H9 (cell line): ENCODE results near the gene TMEM244. TPM values are rescaled to one million over a fixed set of nuclear protein-coding genes. Genes with fewer than 3 reads are reported as not detected.

ENCODE experiments used
- DNase-seq: peaks from one replicate; pipeline ENCODE4 v3.0.0-alpha.2; 2017
- H2AFZ ChIP-seq: one replicate; pipeline ENCODE4 v1.6.1; 2013; ENCODE audit warnings: mild to moderate bottlenecking, low read length, control low read depth, moderate library complexity
- H2AK5ac ChIP-seq: 2 replicates; pipeline ENCODE4 v1.6.1; 2013; ENCODE audit warnings: low read length, control low read depth, mixed read lengths; ENCODE audit not compliant: insufficient read length
- H2BK120ac ChIP-seq: one replicate; pipeline ENCODE4 v1.6.1; 2013; ENCODE audit warnings: low read depth, mild to moderate bottlenecking, low read length, control low read depth, inconsistent platforms; ENCODE audit not compliant: poor library complexity, severe bottlenecking
- H2BK12ac ChIP-seq: 2 replicates; pipeline ENCODE4 v1.6.1; 2013; ENCODE audit warnings: low read length, control low read depth, mixed read lengths, low read depth; ENCODE audit not compliant: insufficient read length
- H2BK15ac ChIP-seq: 2 replicates; pipeline ENCODE4 v1.6.1; 2013; ENCODE audit warnings: low read depth, low read length, control low read depth
- H2BK20ac ChIP-seq: one replicate; pipeline ENCODE4 v1.6.1; 2013; ENCODE audit warnings: low read depth, mild to moderate bottlenecking, low read length, control low read depth, inconsistent platforms; ENCODE audit not compliant: poor library complexity, severe bottlenecking
- H2BK5ac ChIP-seq: 2 replicates; pipeline ENCODE4 v1.6.1; 2013; ENCODE audit warnings: low read length, control low read depth, mixed read lengths; ENCODE audit not compliant: insufficient read length
- H3K14ac ChIP-seq: 2 replicates; pipeline ENCODE4 v1.6.1; 2013; ENCODE audit warnings: low read length, control low read depth; ENCODE audit not compliant: insufficient read depth
- H3K18ac ChIP-seq: 2 replicates; pipeline ENCODE4 v1.6.1; 2013; ENCODE audit warnings: low read depth, mild to moderate bottlenecking, mixed read lengths, low read length, control low read depth; ENCODE audit not compliant: insufficient read length
- H3K23ac ChIP-seq: 2 replicates; pipeline ENCODE4 v1.6.1; 2013; ENCODE audit warnings: low read length, control low read depth, mixed read lengths, low read depth; ENCODE audit not compliant: insufficient read length
- H3K23me2 ChIP-seq: 2 replicates; pipeline ENCODE4 v1.6.1; 2013; ENCODE audit warnings: low read depth, mild to moderate bottlenecking, mixed read lengths, low read length, control low read depth; ENCODE audit not compliant: insufficient read length, poor library complexity, severe bottlenecking
- H3K27ac ChIP-seq: 2 replicates; pipeline ENCODE4 v1.5.1; 2013; ENCODE audit warnings: low read length, control low read depth, mixed read lengths, low read depth; ENCODE audit not compliant: insufficient read length
- H3K27me3 ChIP-seq: 2 replicates; pipeline ENCODE4 v1.6.1; 2013; ENCODE audit warnings: low read length, control low read depth, inconsistent platforms; ENCODE audit not compliant: insufficient read depth
- H3K4ac ChIP-seq: 2 replicates; pipeline ENCODE4 v1.6.1; 2013; ENCODE audit warnings: low read depth, mild to moderate bottlenecking, control low read depth, inconsistent platforms, low read length, moderate library complexity
- H3K4me1 ChIP-seq: 2 replicates; pipeline ENCODE4 v1.6.1; 2013; ENCODE audit warnings: low read length, control low read depth, inconsistent platforms; ENCODE audit not compliant: insufficient read depth
- H3K4me2 ChIP-seq: 2 replicates; pipeline ENCODE4 v1.6.1; 2013; ENCODE audit warnings: low read length, control low read depth, mixed read lengths; ENCODE audit not compliant: insufficient read length, insufficient read depth
- H3K56ac ChIP-seq: 2 replicates; pipeline ENCODE4 v1.6.1; 2013; ENCODE audit warnings: low read depth, mild to moderate bottlenecking, mixed read lengths, low read length, control low read depth; ENCODE audit not compliant: insufficient read length
- H3K79me1 ChIP-seq: 2 replicates; pipeline ENCODE4 v1.6.1; 2013; ENCODE audit warnings: low read depth, mild to moderate bottlenecking, moderate library complexity, low read length, control low read depth, inconsistent platforms; ENCODE audit not compliant: insufficient read depth, poor library complexity, severe bottlenecking
- H3K79me2 ChIP-seq: 2 replicates; pipeline ENCODE4 v1.6.1; 2013; ENCODE audit warnings: low read length, control low read depth, inconsistent platforms; ENCODE audit not compliant: insufficient read depth
- H3K9ac ChIP-seq: 2 replicates; pipeline ENCODE4 v1.6.1; 2013; ENCODE audit warnings: low read length, control low read depth, mixed read lengths; ENCODE audit not compliant: insufficient read length; ENCODE audit errors: extremely low read depth
- H3K9me3 ChIP-seq: one replicate; pipeline ENCODE4 v1.6.1; 2013; ENCODE audit warnings: low read depth, low read length, inconsistent platforms; ENCODE audit not compliant: control insufficient read depth
- H3T11ph ChIP-seq: one replicate; pipeline ENCODE4 v1.6.1; 2013; ENCODE audit warnings: mild to moderate bottlenecking, low read length, control low read depth, inconsistent platforms
- H4K20me1 ChIP-seq: one replicate; pipeline ENCODE4 v1.6.1; 2013; ENCODE audit not compliant: control insufficient read depth, insufficient read length, insufficient read depth
- H4K5ac ChIP-seq: 2 replicates; pipeline ENCODE4 v1.6.1; 2013; ENCODE audit warnings: low read depth, mild to moderate bottlenecking, mixed read lengths, low read length, control low read depth; ENCODE audit not compliant: insufficient read length
- H4K8ac ChIP-seq: replicated peaks from 2 replicates; pipeline ENCODE4 v1.6.1; 2013; ENCODE audit warnings: low read length, control low read depth, mixed read lengths, low read depth; ENCODE audit not compliant: insufficient read length
- H4K91ac ChIP-seq: 2 replicates; pipeline ENCODE4 v1.6.1; 2013; ENCODE audit warnings: low read depth, mild to moderate bottlenecking, moderate library complexity, mixed read lengths, low read length, control low read depth; ENCODE audit not compliant: insufficient read length
- H3K27ac Mint-ChIP-seq, 3 experiments: 2 replicates in 2 of 3; 3 replicates in 1 of 3; pipeline ENCODE4 v1.8.0; 2020 to 2021; ENCODE audit warnings: mixed read lengths in 3 of 3, mild to moderate bottlenecking in 1 of 3, moderate library complexity in 1 of 3
- H3K27me3 Mint-ChIP-seq: 2 replicates; pipeline ENCODE4 v1.8.0; 2021; ENCODE audit warnings: low read depth, mild to moderate bottlenecking, moderate library complexity, mixed read lengths
- H3K36me3 Mint-ChIP-seq, 3 experiments: 2 replicates in 2 of 3; 3 replicates in 1 of 3; pipeline ENCODE4 v1.8.0; 2020 to 2021; ENCODE audit warnings: low read depth in 3 of 3, mixed read lengths in 3 of 3; ENCODE audit not compliant: insufficient read depth in 1 of 3
- H3K4me1 Mint-ChIP-seq, 2 experiments: 2 replicates each; pipeline ENCODE4 v1.8.0; 2020; ENCODE audit warnings: mixed read lengths in 2 of 2
- H3K4me3 Mint-ChIP-seq, 2 experiments: 2 replicates in 1 of 2; 3 replicates in 1 of 2; pipeline ENCODE4 v1.8.0; 2020 to 2021; ENCODE audit warnings: mild to moderate bottlenecking in 2 of 2, mixed read lengths in 2 of 2, moderate library complexity in 1 of 2
- H3K9me3 Mint-ChIP-seq, 2 experiments: 2 replicates in 1 of 2; 3 replicates in 1 of 2; pipeline ENCODE4 v1.8.0; 2020; ENCODE audit warnings: mild to moderate bottlenecking in 2 of 2, mixed read lengths in 2 of 2, moderate library complexity in 1 of 2
- total RNA-seq: library from RNA; stranded (reverse); gene quantifications from 2 replicates; pipeline ENCODE4 v1.2.1, GENCODE V29; 2021
- TF ChIP-seq, protein P1 (sequence below): fragments of 200-600 bp; sonication (generic); conservative IDR thresholded peaks from 3 replicates; pipeline ENCODE4 v1.8.0; 2021; ENCODE audit warnings: antibody characterized with exemption, mild to moderate bottlenecking

TMEM244 gene
- total RNA-seq, 1 experiment from 2014 or later, result not detected

DNA sequence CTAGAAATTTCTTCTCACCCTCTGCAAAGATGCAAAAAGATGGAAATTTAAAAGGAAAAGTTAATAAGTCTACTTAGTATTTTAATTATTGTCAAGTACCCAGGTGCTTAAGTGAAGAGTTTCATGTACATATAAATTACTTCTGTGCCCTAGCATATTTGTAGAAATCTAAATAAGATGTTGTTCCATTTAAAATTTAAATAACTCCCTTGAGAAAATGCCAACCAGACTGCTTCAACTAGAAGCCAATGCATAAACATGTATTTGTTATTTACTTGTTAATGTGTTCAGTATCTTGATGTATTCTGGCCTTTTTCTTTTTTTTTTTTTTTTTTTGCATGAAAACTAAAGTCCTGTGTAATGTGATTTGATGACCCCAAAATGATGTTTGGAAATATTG is 6.3 kb upstream of the TMEM244 start:
- H3K4ac ChIP-seq, result no peak overlapping the region
- Mint-ChIP-seq H3K4me3 (no peak overlapping the region), H3K27me3 (no peaks in the 10 kb centered on the region)

More for the DNA sequence above, 6.3 kb upstream of the TMEM244 start:
- H2BK5ac ChIP-seq, result no peak overlapping the region
- H3K27me3 ChIP-seq, result no peaks in the 10 kb centered on the region
- no peaks in the 10 kb centered on the region for H3K9me3 ChIP-seq
- Mint-ChIP-seq H3K36me3 (no peaks in the 10 kb centered on the region), H3K27ac (no peak overlapping the region), H3K9me3 (no peaks in the 10 kb centered on the region), H3K4me1 (peaks cover 6 to 9% of the 10 kb centered on the region in 2 experiments; a peak in 2 of 4 replicates)
- H4K8ac ChIP-seq, result no peak overlapping the region
- no peak overlapping the region for H3K27ac ChIP-seq
- TF ChIP-seq, protein P1, sequence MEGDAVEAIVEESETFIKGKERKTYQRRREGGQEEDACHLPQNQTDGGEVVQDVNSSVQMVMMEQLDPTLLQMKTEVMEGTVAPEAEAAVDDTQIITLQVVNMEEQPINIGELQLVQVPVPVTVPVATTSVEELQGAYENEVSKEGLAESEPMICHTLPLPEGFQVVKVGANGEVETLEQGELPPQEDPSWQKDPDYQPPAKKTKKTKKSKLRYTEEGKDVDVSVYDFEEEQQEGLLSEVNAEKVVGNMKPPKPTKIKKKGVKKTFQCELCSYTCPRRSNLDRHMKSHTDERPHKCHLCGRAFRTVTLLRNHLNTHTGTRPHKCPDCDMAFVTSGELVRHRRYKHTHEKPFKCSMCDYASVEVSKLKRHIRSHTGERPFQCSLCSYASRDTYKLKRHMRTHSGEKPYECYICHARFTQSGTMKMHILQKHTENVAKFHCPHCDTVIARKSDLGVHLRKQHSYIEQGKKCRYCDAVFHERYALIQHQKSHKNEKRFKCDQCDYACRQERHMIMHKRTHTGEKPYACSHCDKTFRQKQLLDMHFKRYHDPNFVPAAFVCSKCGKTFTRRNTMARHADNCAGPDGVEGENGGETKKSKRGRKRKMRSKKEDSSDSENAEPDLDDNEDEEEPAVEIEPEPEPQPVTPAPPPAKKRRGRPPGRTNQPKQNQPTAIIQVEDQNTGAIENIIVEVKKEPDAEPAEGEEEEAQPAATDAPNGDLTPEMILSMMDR, result no peak
- H3K56ac ChIP-seq, result no peak overlapping the region
- H3T11ph ChIP-seq, result no peak overlapping the region
- H3K9ac ChIP-seq, result no peak overlapping the region
- no peak overlapping the region for H3K23ac ChIP-seq
- H4K20me1 ChIP-seq, result no peaks in the 10 kb centered on the region
- H4K5ac ChIP-seq, result no peak overlapping the region
- no peak overlapping the region for H2AK5ac ChIP-seq
- H3K23me2 ChIP-seq, result no peaks in the 10 kb centered on the region
- H3K4me2 ChIP-seq, result no peak overlapping the region
- H2BK12ac ChIP-seq, result no peak overlapping the region
- no peak overlapping the region for H3K18ac ChIP-seq
- H3K79me2 ChIP-seq, result no peaks in the 10 kb centered on the region
- no peak overlapping the region for H2AFZ ChIP-seq
- no peak overlapping the region for H4K91ac ChIP-seq
- H3K4me1 ChIP-seq, result no peaks in the 10 kb centered on the region; the same call in 1 of the 2 replicates
- no peak overlapping the region for H2BK120ac ChIP-seq
- no peak for DNase-seq
- H3K79me1 ChIP-seq, result no peaks in the 10 kb centered on the region
- H2BK15ac ChIP-seq, result no peak overlapping the region
- H3K14ac ChIP-seq, result no peak overlapping the region
- H2BK20ac ChIP-seq, result no peak overlapping the region
